ENCODE data around the gene PKD1.
A peak's percentile ranks its signal among the peaks of the same experiment; 100 is the strongest.
"Not testable (repeated sequence)": the region's sequence is repeated elsewhere in the genome, so short reads cannot be mapped to it uniquely, and the experiment has no call there.

Gene PKD1

GRCh38 chr16:2125609-2126008 lies 10.1 kb downstream of the PKD1 start:
- not testable (repeated sequence) for H3K36me3 Mint-ChIP-seq (ENCODE audit: low read depth)
- peak overlapping the region; percentile 87 to 91 (median 90) for H3K27ac Mint-ChIP-seq

GRCh38 chr16:2124694-2125444 lies 10.8 kb downstream of the PKD1 start:
- peak overlapping the region; percentile 87 to 91 (median 90) for H3K27ac Mint-ChIP-seq
- not testable (repeated sequence) for H3K27me3 Mint-ChIP-seq (ENCODE audit: low read depth); H3K36me3 Mint-ChIP-seq (ENCODE audit: low read depth); H3K9me3 Mint-ChIP-seq
- H3K4me3 Mint-ChIP-seq: peak overlapping the region; percentile 64 to 68 (median 66)
- peaks cover 37% of the 10 kb centered on the region for H3K4me1 Mint-ChIP-seq

More at GRCh38 chr16:2125609-2126008, 10.1 kb downstream of the PKD1 start:
- not testable (repeated sequence) for H3K9me3 Mint-ChIP-seq; H3K27me3 Mint-ChIP-seq (ENCODE audit: low read depth)
- H3K4me3 Mint-ChIP-seq: peak overlapping the region; percentile 64 to 68 (median 66)
- H3K4me1 Mint-ChIP-seq: peaks cover 32% of the 10 kb centered on the region

GRCh38 chr16:2124377-2124693 lies 11.4 kb downstream of the PKD1 start:
- H3K27me3 Mint-ChIP-seq (ENCODE audit: low read depth); H3K36me3 Mint-ChIP-seq (ENCODE audit: low read depth); H3K4me3 Mint-ChIP-seq; H3K9me3 Mint-ChIP-seq: not testable (repeated sequence)
- Mint-ChIP-seq H3K4me1 (peaks cover 37% of the 10 kb centered on the region), H3K27ac (peak overlapping the region in 1 of 3 experiments; percentile 91)

GRCh38 chr16:2123706-2124376 lies 11.9 kb downstream of the PKD1 start:
- H3K27me3 Mint-ChIP-seq (ENCODE audit: low read depth); H3K9me3 Mint-ChIP-seq; H3K27ac Mint-ChIP-seq; H3K4me3 Mint-ChIP-seq; H3K36me3 Mint-ChIP-seq (ENCODE audit: low read depth): not testable (repeated sequence)
- H3K4me1 Mint-ChIP-seq: peaks cover 37% of the 10 kb centered on the region

GRCh38 chr16:2122934-2123683 lies 12.6 kb downstream of the PKD1 start:
- H3K36me3 Mint-ChIP-seq (ENCODE audit: low read depth); H3K4me3 Mint-ChIP-seq; H3K27me3 Mint-ChIP-seq (ENCODE audit: low read depth): not testable (repeated sequence)

GRCh38 chr16:2122429-2122828 lies 13.3 kb downstream of the PKD1 start:
- H3K9me3 Mint-ChIP-seq: no peaks in the 10 kb centered on the region
- no peaks in the 10 kb centered on the region for H3K36me3 Mint-ChIP-seq (ENCODE audit: low read depth)
- H3K27me3 Mint-ChIP-seq (ENCODE audit: low read depth): no peaks in the 10 kb centered on the region
- no peak overlapping the region for H3K4me3 Mint-ChIP-seq
- peaks cover 30% of the 10 kb centered on the region for H3K4me1 Mint-ChIP-seq
- H3K27ac Mint-ChIP-seq: no peak overlapping the region
- no peak for TF ChIP-seq CTCF (IDR thresholded peaks at IDR 0.05; ENCODE audit: unreplicated experiment in 3 of 3)

More at GRCh38 chr16:2122934-2123683, 12.6 kb downstream of the PKD1 start:
- not testable (repeated sequence) for H3K9me3 Mint-ChIP-seq, H3K27ac Mint-ChIP-seq
- H3K4me1 Mint-ChIP-seq: peaks cover 32% of the 10 kb centered on the region

GRCh38 chr16:2121853-2122252 lies 13.8 kb downstream of the PKD1 start:
- H3K9me3 Mint-ChIP-seq: no peaks in the 10 kb centered on the region
- no peaks in the 10 kb centered on the region for H3K36me3 Mint-ChIP-seq (ENCODE audit: low read depth)
- H3K4me3 Mint-ChIP-seq: no peak overlapping the region
- H3K27ac Mint-ChIP-seq: peak overlapping the region in 1 of 3 experiments; percentile 85
- H3K4me1 Mint-ChIP-seq: peaks cover 24% of the 10 kb centered on the region
- TF ChIP-seq CTCF (IDR thresholded peaks at IDR 0.05; ENCODE audit: unreplicated experiment in 3 of 3): no peak
- H3K27me3 Mint-ChIP-seq (ENCODE audit: low read depth): no peaks in the 10 kb centered on the region

- peaks cover 22% of the 10 kb centered on the region for H3K4me1 Mint-ChIP-seq
- H3K36me3 Mint-ChIP-seq (ENCODE audit: low read depth); H3K9me3 Mint-ChIP-seq; H3K27me3 Mint-ChIP-seq (ENCODE audit: low read depth): not testable (repeated sequence)
- H3K4me3 Mint-ChIP-seq: peak overlapping the region in 2 of 3 experiments; percentile 58 to 65
- peak overlapping the region; percentile 82 to 94 (median 85) for H3K27ac Mint-ChIP-seq
- TF ChIP-seq CTCF (IDR thresholded peaks at IDR 0.05; ENCODE audit: unreplicated experiment in 3 of 3): peak; percentile 21 to 40 (median 35)
These were observed 14.4 kb downstream of the PKD1 start for GRCh38 chr16:2121325-2121724.

- H3K4me3 Mint-ChIP-seq; H3K27ac Mint-ChIP-seq; H3K36me3 Mint-ChIP-seq (ENCODE audit: low read depth); H3K27me3 Mint-ChIP-seq (ENCODE audit: low read depth); H3K9me3 Mint-ChIP-seq: not testable (repeated sequence)
- H3K4me1 Mint-ChIP-seq: peaks cover 14% of the 10 kb centered on the region
These were observed 17.6 kb downstream of the PKD1 start for GRCh38 chr16:2117960-2118722.

- not testable (repeated sequence) for H3K9me3 Mint-ChIP-seq; H3K27ac Mint-ChIP-seq; H3K4me3 Mint-ChIP-seq; H3K27me3 Mint-ChIP-seq (ENCODE audit: low read depth); H3K36me3 Mint-ChIP-seq (ENCODE audit: low read depth)
- peaks cover 14% of the 10 kb centered on the region for H3K4me1 Mint-ChIP-seq
These were observed 18.4 kb downstream of the PKD1 start for GRCh38 chr16:2117341-2117740.

- peaks cover 12% of the 10 kb centered on the region for H3K4me1 Mint-ChIP-seq
- H3K27ac Mint-ChIP-seq; H3K27me3 Mint-ChIP-seq (ENCODE audit: low read depth); H3K4me3 Mint-ChIP-seq; H3K9me3 Mint-ChIP-seq; H3K36me3 Mint-ChIP-seq (ENCODE audit: low read depth): not testable (repeated sequence)
These were observed 19.3 kb downstream of the PKD1 start for GRCh38 chr16:2116428-2116827.
